Lung (tissue), 12 donors: ENCODE data around the gene GAS5. TPM values are rescaled to one million over a fixed set of nuclear protein-coding genes. Genes with fewer than 3 reads are reported as not detected.

Source experiments
- ATAC-seq: fragments of 200-7000 bp; cut with Tn5 transposase; one replicate; pipeline ENCODE4 v1.9.1; 2020; ENCODE audit warnings: moderate number of reproducible peaks; ENCODE audit not compliant: insufficient read depth, low FRiP score
- DNase-seq, 3 donors: peaks; one replicate each; pipeline ENCODE4 v3.0.0-alpha.2; 2013 to 2017
- H3K27ac ChIP-seq, 2 donors: one replicate each; pipeline ENCODE4 v1.5.1; 2013; ENCODE audit warnings: mild to moderate bottlenecking in 2 of 2, moderate library complexity in 2 of 2, control low read depth in 1 of 2, inconsistent platforms in 1 of 2, low read depth in 1 of 2, low read length in 1 of 2
- H3K27me3 ChIP-seq, 3 donors: one replicate each; pipeline ENCODE4 v1.5.1; 2013; ENCODE audit warnings: low read length in 2 of 3; ENCODE audit not compliant: control insufficient read depth in 3 of 3, insufficient read depth in 3 of 3
- H3K36me3 ChIP-seq, 4 donors: one replicate each; pipeline ENCODE4 v1.5.1; 2013; ENCODE audit warnings: low read length in 4 of 4, mild to moderate bottlenecking in 1 of 4, moderate library complexity in 1 of 4; ENCODE audit not compliant: control insufficient read depth in 4 of 4, insufficient read depth in 4 of 4
- H3K4me1 ChIP-seq, 5 donors: one replicate each; pipeline ENCODE4 v1.5.1; 2013; ENCODE audit warnings: low read length in 5 of 5, mild to moderate bottlenecking in 2 of 5, moderate library complexity in 1 of 5; ENCODE audit not compliant: control insufficient read depth in 5 of 5, insufficient read depth in 5 of 5
- H3K4me3 ChIP-seq: one replicate; pipeline ENCODE4 v1.5.1; 2013; ENCODE audit warnings: mild to moderate bottlenecking, control low read depth, moderate library complexity
- H3K9ac ChIP-seq, 2 donors: one replicate each; pipeline ENCODE4 v1.5.1; 2013; ENCODE audit warnings: low read length in 2 of 2, control low read depth in 1 of 2; ENCODE audit not compliant: insufficient read depth in 1 of 2
- H3K9me3 ChIP-seq, 4 donors: one replicate each; pipeline ENCODE4 v1.5.1; 2013; ENCODE audit warnings: low read length in 3 of 4, mild to moderate bottlenecking in 1 of 4, moderate library complexity in 1 of 4; ENCODE audit not compliant: control insufficient read depth in 4 of 4, insufficient read depth in 3 of 4
- CTCF ChIP-seq: IDR thresholded peaks from 2 replicates; pipeline ENCODE4 v1.5.1; 2012; ENCODE audit warnings: mild to moderate bottlenecking; ENCODE audit errors: control extremely low read depth, extremely low read depth
- WGBS, 2 donors: extraction: QIAGEN DNeasy Blood & Tissue Kit; methylation state at CpG; one replicate each; pipeline ENCODE4 v1.1.7; 2013; 5-methylcytosine and 5-hydroxymethylcytosine counted together
- polyA plus RNA-seq, 2 donors: library from polyadenylated mRNA; stranded (reverse); fragments of 200-250 nt; gene quantifications; one replicate each; pipeline ENCODE4 v1.2.1, GENCODE V29; 2013
- total RNA-seq, 2 donors: library from RNA; depleted of rRNA in 1 of 2; stranded (reverse); fragments of >200 nt in 1 of 2; gene quantifications; one replicate each; pipeline ENCODE4 v1.2.1, GENCODE V29; 2014 to 2021
- donor health status: control.
- donor health status: control.
- donor health status: Bipolar disorder and iron deficiency.
- donor health status: healthy.
- donor health status: DM: yes; HTN: yes; CAD: no.

The GAS5 gene
- total and polyA plus RNA-seq, 4 donors = 231 to 1,168 (median 320) TPM

GRCh38 chr1:173894189-173894588 lies 26.4 kb upstream of the GAS5 start:
- WGBS, 2 donors = 69 to 86% methylated on average over 3 of the region's 3 CpGs
- H3K4me1 ChIP-seq = no peaks in the 10 kb centered on the region
- TF ChIP-seq CTCF = no peak
- H3K9ac ChIP-seq = no peak overlapping the region
- DNase-seq = no peak
- ATAC-seq = no peak
- H3K36me3 ChIP-seq = peaks cover 0 to 2% (median 0%) of the 10 kb centered on the region in 4 donors
- no peak overlapping the region for H3K27ac ChIP-seq
- no peak overlapping the region for H3K4me3 ChIP-seq
- H3K9me3 ChIP-seq = no peaks in the 10 kb centered on the region
- H3K27me3 ChIP-seq = no peaks in the 10 kb centered on the region

GRCh38 chr1:173893611-173894010 lies 25.8 kb upstream of the GAS5 start:
- DNase-seq = no peak

GRCh38 chr1:173889885-173890284 lies 22.1 kb upstream of the GAS5 start:
- Histone ChIP-seq H3K4me3 (no peak overlapping the region), H3K9me3 (no peaks in the 10 kb centered on the region), H3K9ac (no peak overlapping the region), H3K36me3 (peaks cover 9 to 29% (median 15%) of the 10 kb centered on the region in 4 donors), H3K27ac (no peak overlapping the region), H3K27me3 (no peaks in the 10 kb centered on the region), H3K4me1 (no peaks in the 10 kb centered on the region)
- DNase-seq = no peak
- WGBS, 2 donors = 95 to 98% methylated on average over 2 of the region's 2 CpGs
- ATAC-seq = no peak
- no peak for TF ChIP-seq CTCF

More at GRCh38 chr1:173893611-173894010, 25.8 kb upstream of the GAS5 start:
- peaks cover 0 to 2% (median 0%) of the 10 kb centered on the region in 4 donors for H3K36me3 ChIP-seq
- no peak overlapping the region for H3K4me3 ChIP-seq
- no peak for ATAC-seq
- no peak overlapping the region for H3K9ac ChIP-seq
- TF ChIP-seq CTCF = no peak
- H3K4me1 ChIP-seq = no peaks in the 10 kb centered on the region
- WGBS, 2 donors = 88 to 92% methylated on average over 1 of the region's 1 CpG
- H3K27ac ChIP-seq = no peak overlapping the region
- H3K27me3 ChIP-seq = no peaks in the 10 kb centered on the region
- no peaks in the 10 kb centered on the region for H3K9me3 ChIP-seq

GRCh38 chr1:173888749-173889148 lies 21.0 kb upstream of the GAS5 start:
- H3K4me1 ChIP-seq = no peaks in the 10 kb centered on the region
- peaks cover 9 to 32% (median 15%) of the 10 kb centered on the region in 4 donors for H3K36me3 ChIP-seq
- no peaks in the 10 kb centered on the region for H3K9me3 ChIP-seq
- H3K4me3 ChIP-seq = no peak overlapping the region
- no peak overlapping the region for H3K27ac ChIP-seq
- ATAC-seq (no peak), DNase-seq (no peak)
- H3K9ac ChIP-seq = no peak overlapping the region
- no peak for TF ChIP-seq CTCF
- H3K27me3 ChIP-seq = no peaks in the 10 kb centered on the region
